ENCODE measurements around the gene KAZN. TPM values are rescaled to one million over a fixed set of nuclear protein-coding genes. Genes with fewer than 3 reads are reported as not detected.
A peak's percentile ranks its signal among the peaks of the same experiment; 100 is the strongest.

Gene KAZN
- total RNA-seq, 1 donor from 2014 or later: 11.6 TPM

GRCh38 chr1:14596591-14596990, 1.9 kb upstream of the KAZN start:
- H3K27ac Mint-ChIP-seq (ENCODE audit: unreplicated experiment): no peak overlapping the region
- peak overlapping the region; percentile 91 for H3K4me3 Mint-ChIP-seq
- H3K9me3 Mint-ChIP-seq: no peaks in the 10 kb centered on the region
- H3K36me3 Mint-ChIP-seq (ENCODE audit: low read depth): no peaks in the 10 kb centered on the region
- H3K27me3 Mint-ChIP-seq (ENCODE audit: low read depth): no peaks in the 10 kb centered on the region
- no peak for DNase-seq (ENCODE audit: low read depth, low spot score)
- peaks cover 58% of the 10 kb centered on the region for H3K4me1 Mint-ChIP-seq
- TF ChIP-seq, protein P1, sequence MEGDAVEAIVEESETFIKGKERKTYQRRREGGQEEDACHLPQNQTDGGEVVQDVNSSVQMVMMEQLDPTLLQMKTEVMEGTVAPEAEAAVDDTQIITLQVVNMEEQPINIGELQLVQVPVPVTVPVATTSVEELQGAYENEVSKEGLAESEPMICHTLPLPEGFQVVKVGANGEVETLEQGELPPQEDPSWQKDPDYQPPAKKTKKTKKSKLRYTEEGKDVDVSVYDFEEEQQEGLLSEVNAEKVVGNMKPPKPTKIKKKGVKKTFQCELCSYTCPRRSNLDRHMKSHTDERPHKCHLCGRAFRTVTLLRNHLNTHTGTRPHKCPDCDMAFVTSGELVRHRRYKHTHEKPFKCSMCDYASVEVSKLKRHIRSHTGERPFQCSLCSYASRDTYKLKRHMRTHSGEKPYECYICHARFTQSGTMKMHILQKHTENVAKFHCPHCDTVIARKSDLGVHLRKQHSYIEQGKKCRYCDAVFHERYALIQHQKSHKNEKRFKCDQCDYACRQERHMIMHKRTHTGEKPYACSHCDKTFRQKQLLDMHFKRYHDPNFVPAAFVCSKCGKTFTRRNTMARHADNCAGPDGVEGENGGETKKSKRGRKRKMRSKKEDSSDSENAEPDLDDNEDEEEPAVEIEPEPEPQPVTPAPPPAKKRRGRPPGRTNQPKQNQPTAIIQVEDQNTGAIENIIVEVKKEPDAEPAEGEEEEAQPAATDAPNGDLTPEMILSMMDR (conservative IDR thresholded peaks at IDR 0.05): no peak

DNA sequence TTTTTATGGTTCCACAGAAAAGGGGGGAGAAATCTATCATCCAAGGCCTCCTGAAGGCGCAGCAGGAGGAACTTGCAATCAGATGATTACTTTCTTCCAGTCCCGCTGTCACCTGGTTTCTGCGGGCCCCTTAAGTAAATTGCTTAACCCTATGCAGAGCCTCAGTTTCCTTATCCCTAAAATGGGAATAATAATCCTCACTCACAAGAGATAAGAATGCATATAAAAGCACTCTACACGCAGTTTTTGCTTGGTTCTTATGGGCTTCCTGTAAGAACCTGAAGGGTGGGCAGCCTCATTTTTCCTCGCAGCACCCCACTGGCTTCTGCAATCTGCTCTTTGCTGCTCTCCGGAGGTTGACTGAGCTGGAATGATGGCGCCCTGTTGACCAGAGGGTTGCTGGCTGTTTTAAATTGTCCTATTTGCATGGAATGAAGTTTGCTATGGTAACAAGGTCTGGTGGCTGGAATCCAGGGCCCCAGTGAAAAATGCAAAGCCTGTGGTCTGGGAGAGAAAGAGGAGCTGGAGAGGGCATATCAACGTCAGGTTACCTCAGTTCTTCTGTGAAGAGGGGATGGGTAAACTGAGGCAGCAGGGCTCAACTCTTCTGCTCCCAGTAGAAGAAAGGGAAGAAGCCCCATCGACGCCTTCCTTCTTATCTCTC, 1.0 kb upstream of the KAZN start:
- TF ChIP-seq, protein P1 (conservative IDR thresholded peaks at IDR 0.05): no peak
- Mint-ChIP-seq H3K4me1 (peaks cover 62% of the 10 kb centered on the region), H3K36me3 (ENCODE audit: low read depth) (no peaks in the 10 kb centered on the region), H3K9me3 (no peaks in the 10 kb centered on the region), H3K4me3 (peak overlapping the region; percentile 91), H3K27me3 (ENCODE audit: low read depth) (no peaks in the 10 kb centered on the region), H3K27ac (ENCODE audit: unreplicated experiment) (peak overlapping the region; percentile 79)
- peak; percentile 8 for DNase-seq (ENCODE audit: low read depth, low spot score)

- Mint-ChIP-seq H3K4me3 (peak overlapping the region; percentile 91), H3K36me3 (ENCODE audit: low read depth) (no peaks in the 10 kb centered on the region), H3K27ac (ENCODE audit: unreplicated experiment) (peak overlapping the region; percentile 79), H3K9me3 (no peaks in the 10 kb centered on the region), H3K4me1 (peaks cover 63% of the 10 kb centered on the region), H3K27me3 (ENCODE audit: low read depth) (no peaks in the 10 kb centered on the region)
- DNase-seq (ENCODE audit: low read depth, low spot score): peak; percentile 2
- TF ChIP-seq, protein P1 (conservative IDR thresholded peaks at IDR 0.05): no peak
These were observed 433 bp upstream of the KAZN start for GRCh38 chr1:14598007-14598497.

GRCh38 chr1:14599183-14599791, 802 bp downstream of the KAZN start:
- H3K4me1 Mint-ChIP-seq: peaks cover 57% of the 10 kb centered on the region

GRCh38 chr1:14599800-14600199, 1.3 kb downstream of the KAZN start:
- Mint-ChIP-seq H3K9me3 (no peaks in the 10 kb centered on the region), H3K4me1 (peaks cover 63% of the 10 kb centered on the region), H3K4me3 (peak overlapping the region; percentile 91), H3K27me3 (ENCODE audit: low read depth) (no peaks in the 10 kb centered on the region), H3K27ac (ENCODE audit: unreplicated experiment) (no peak overlapping the region), H3K36me3 (ENCODE audit: low read depth) (no peaks in the 10 kb centered on the region)
- TF ChIP-seq, protein P1 (conservative IDR thresholded peaks at IDR 0.05): no peak
- DNase-seq (ENCODE audit: low read depth, low spot score): no peak

More at GRCh38 chr1:14599183-14599791, 802 bp downstream of the KAZN start:
- Mint-ChIP-seq H3K27ac (ENCODE audit: unreplicated experiment) (no peak overlapping the region), H3K27me3 (ENCODE audit: low read depth) (no peaks in the 10 kb centered on the region), H3K4me3 (peak overlapping the region; percentile 91), H3K9me3 (no peaks in the 10 kb centered on the region), H3K36me3 (ENCODE audit: low read depth) (no peaks in the 10 kb centered on the region)
- TF ChIP-seq, protein P1 (conservative IDR thresholded peaks at IDR 0.05): peak; percentile 9
- peak; percentile 45 for DNase-seq (ENCODE audit: low read depth, low spot score)

Measured in neural crest cell (in vitro differentiated cells).